Measurements from ENCODE around the gene GDF9. TPM values are rescaled to one million over a fixed set of nuclear protein-coding genes. Genes with fewer than 3 reads are reported as not detected.

Gene GDF9
- total and polyA plus RNA-seq, 2 donors: 0.47 to 2.5 TPM

DNA sequence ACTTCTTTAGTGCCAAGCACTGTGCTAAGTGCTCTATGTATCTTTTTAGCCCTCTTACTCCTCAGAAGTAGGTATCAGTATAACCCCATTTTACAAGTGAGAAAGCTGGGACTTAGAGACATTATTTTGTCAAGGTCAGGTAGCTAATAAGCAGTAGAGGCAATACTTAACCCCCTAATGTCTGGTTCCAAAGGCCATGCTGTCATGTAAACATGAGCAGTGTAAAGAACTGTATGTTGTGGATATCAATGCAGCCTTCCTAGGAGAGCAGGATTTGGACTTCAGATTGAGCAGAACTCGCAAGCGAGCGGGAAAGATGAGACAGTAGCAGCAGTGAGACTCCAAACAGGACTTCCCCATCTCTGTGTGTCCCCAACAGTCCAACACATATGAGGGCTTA, 32.2 kb downstream of the GDF9 start:
- 98% methylated on average over 3 of the region's 3 CpGs for WGBS
- Histone ChIP-seq H3K27ac (ENCODE audit: low read depth in 1 of 2, low read length in 1 of 2) (no peak overlapping the region), H3K36me3 (ENCODE audit: control insufficient read depth in 2 of 2, insufficient read depth in 2 of 2, low read length in 1 of 2) (no peaks in the 10 kb centered on the region), H3K4me3 (ENCODE audit: low read length in 2 of 2) (no peak overlapping the region), H3K4me1 (ENCODE audit: control insufficient read depth in 2 of 2, insufficient read depth in 2 of 2, low read length in 2 of 2) (peaks cover 0 to 11% of the 10 kb centered on the region in 2 donors), H3K9me3 (ENCODE audit: control insufficient read depth in 2 of 2, insufficient read depth in 1 of 2, low read length in 1 of 2) (peaks cover 0 to 4% of the 10 kb centered on the region in 2 donors), H3K27me3 (ENCODE audit: control insufficient read depth in 2 of 2, insufficient read depth in 1 of 2, low read length in 1 of 2) (peaks cover 1 to 31% of the 10 kb centered on the region in 2 donors)
- no peak for DNase-seq (ENCODE audit: low read depth in 6 of 9, low spot score in 9 of 9)

- Histone ChIP-seq H3K36me3 (ENCODE audit: control insufficient read depth in 2 of 2, insufficient read depth in 2 of 2, low read length in 1 of 2) (no peaks in the 10 kb centered on the region), H3K4me1 (ENCODE audit: control insufficient read depth in 2 of 2, insufficient read depth in 2 of 2, low read length in 2 of 2) (peaks cover 0 to 11% of the 10 kb centered on the region in 2 donors), H3K4me3 (ENCODE audit: low read length in 2 of 2) (no peak overlapping the region), H3K27ac (ENCODE audit: low read depth in 1 of 2, low read length in 1 of 2) (no peak overlapping the region), H3K9me3 (ENCODE audit: control insufficient read depth in 2 of 2, insufficient read depth in 1 of 2, low read length in 1 of 2) (peaks cover 0 to 4% of the 10 kb centered on the region in 2 donors), H3K27me3 (ENCODE audit: control insufficient read depth in 2 of 2, insufficient read depth in 1 of 2, low read length in 1 of 2) (peaks cover 16 to 46% of the 10 kb centered on the region in 2 donors)
- WGBS: 98% methylated on average over 5 of the region's 5 CpGs
- DNase-seq (ENCODE audit: low read depth in 6 of 9, low spot score in 9 of 9): no peak
These were observed 33.7 kb downstream of the GDF9 start for GRCh38 chr5:132832612-132833011.

GRCh38 chr5:132831095-132831860, 35.0 kb downstream of the GDF9 start:
- H3K9me3 ChIP-seq (ENCODE audit: control insufficient read depth in 2 of 2, insufficient read depth in 1 of 2, low read length in 1 of 2): peaks cover 0 to 9% of the 10 kb centered on the region in 2 donors
- no peak overlapping the region for H3K27ac ChIP-seq (ENCODE audit: low read depth in 1 of 2, low read length in 1 of 2)
- H3K4me1 ChIP-seq (ENCODE audit: control insufficient read depth in 2 of 2, insufficient read depth in 2 of 2, low read length in 2 of 2): peaks cover 0 to 11% of the 10 kb centered on the region in 2 donors
- H3K36me3 ChIP-seq (ENCODE audit: control insufficient read depth in 2 of 2, insufficient read depth in 2 of 2, low read length in 1 of 2): no peaks in the 10 kb centered on the region
- H3K4me3 ChIP-seq (ENCODE audit: low read length in 2 of 2): no peak overlapping the region
- DNase-seq (ENCODE audit: low read depth in 6 of 9, low spot score in 9 of 9): no peak
- 94% methylated on average over 15 of the region's 15 CpGs for WGBS
- peaks cover 28 to 59% of the 10 kb centered on the region in 2 donors for H3K27me3 ChIP-seq (ENCODE audit: control insufficient read depth in 2 of 2, insufficient read depth in 1 of 2, low read length in 1 of 2)

DNA sequence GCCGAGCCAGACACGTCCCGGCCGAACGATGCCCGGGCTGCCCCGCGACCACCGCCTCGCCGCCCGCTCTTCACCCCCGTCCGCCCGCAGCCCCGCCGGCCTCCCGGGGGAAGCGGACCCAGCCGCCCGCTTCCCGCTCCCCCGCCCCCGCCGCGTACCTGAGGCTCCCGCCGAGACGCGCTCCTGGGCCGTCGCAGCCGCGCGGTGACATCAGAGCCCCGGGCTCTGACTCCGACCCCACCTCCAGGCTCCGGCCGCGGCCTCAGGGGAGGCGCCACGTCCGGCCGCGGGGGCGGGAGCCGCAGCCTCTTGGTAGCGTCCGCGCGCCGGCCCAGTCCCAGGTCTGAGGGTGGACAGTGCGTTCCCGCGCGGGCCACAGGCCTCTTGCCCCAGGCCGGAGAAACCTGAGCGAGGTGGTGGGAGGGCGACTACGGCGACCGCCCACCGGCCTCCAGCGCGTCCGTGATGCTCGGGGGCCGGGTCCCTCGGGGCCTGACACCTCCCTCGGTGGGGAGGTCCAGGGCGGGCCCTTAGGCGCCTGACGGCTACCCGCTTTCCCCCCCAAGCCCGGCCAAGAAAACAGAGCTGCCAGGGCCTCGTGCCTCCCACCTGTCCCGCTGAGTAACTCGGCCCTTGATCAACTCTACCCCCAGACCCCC, 35.7 kb downstream of the GDF9 start, which contains the start of gene SHROOM1:
Gene SHROOM1 (minus strand): TSS at position 212 of the 659 bp plus-strand sequence. CDS start 4,507 bp downstream, outside the sequence.
- peaks cover 0 to 11% of the 10 kb centered on the region in 2 donors for H3K9me3 ChIP-seq (ENCODE audit: control insufficient read depth in 2 of 2, insufficient read depth in 1 of 2, low read length in 1 of 2)
- H3K27ac ChIP-seq (ENCODE audit: low read depth in 1 of 2, low read length in 1 of 2): no peak within 1 kb of the TSS
- peak within 1 kb of the TSS; percentile 34 to 50 for H3K4me3 ChIP-seq (ENCODE audit: low read length in 2 of 2)
- WGBS: 11% methylated on average over 78 of the region's 78 CpGs
- H3K4me1 ChIP-seq (ENCODE audit: control insufficient read depth in 2 of 2, insufficient read depth in 2 of 2, low read length in 2 of 2): peaks cover 2 to 16% of the 10 kb centered on the region in 2 donors
- DNase-seq (ENCODE audit: low read depth in 6 of 9, low spot score in 9 of 9): no peak
- H3K36me3 ChIP-seq (ENCODE audit: control insufficient read depth in 2 of 2, insufficient read depth in 2 of 2, low read length in 1 of 2): no peaks in the 10 kb centered on the region
- H3K27me3 ChIP-seq (ENCODE audit: control insufficient read depth in 2 of 2, insufficient read depth in 1 of 2, low read length in 1 of 2): peaks cover 35 to 66% of the 10 kb centered on the region in 2 donors

DNA sequence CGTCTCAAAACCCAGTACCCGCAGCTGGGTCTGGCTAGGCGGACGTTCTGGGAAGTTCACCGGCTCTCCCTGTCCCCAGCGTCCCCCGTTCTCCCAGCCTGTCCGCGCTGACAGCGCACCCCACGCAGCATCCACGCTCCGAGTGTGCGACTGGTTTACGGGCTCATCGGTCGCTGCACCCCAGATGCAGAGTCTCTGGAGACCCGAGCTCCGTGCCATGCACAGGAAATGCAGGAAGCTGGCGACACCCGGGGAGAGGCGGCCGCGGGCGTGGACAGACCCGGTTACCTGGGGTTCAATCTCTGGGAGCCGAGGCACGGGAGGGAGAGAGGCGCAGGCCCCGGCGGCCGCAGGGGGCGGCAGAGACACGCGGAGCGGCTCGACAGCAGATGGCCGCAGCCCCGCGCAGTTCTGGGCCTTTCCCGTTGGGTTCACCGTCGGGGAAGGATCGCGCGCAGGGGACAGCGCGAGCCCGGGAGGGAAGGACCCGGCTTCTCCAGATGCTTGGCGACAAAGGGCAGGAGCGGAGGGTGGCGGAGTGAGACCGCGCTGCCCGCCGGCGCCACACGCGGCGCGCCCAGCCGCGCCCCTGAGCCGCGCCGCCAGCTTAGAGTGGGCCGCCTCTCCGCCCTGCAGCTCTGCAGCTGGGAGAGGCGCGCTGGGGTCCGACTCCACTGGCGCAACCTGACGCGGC, 36.4 kb downstream of the GDF9 start:
- Histone ChIP-seq H3K4me1 (ENCODE audit: control insufficient read depth in 2 of 2, insufficient read depth in 2 of 2, low read length in 2 of 2) (peaks cover 8 to 20% of the 10 kb centered on the region in 2 donors), H3K36me3 (ENCODE audit: control insufficient read depth in 2 of 2, insufficient read depth in 2 of 2, low read length in 1 of 2) (no peaks in the 10 kb centered on the region), H3K27ac (ENCODE audit: low read depth in 1 of 2, low read length in 1 of 2) (no peak overlapping the region), H3K4me3 (ENCODE audit: low read length in 2 of 2) (peak overlapping the region; percentile 34 to 50), H3K27me3 (ENCODE audit: control insufficient read depth in 2 of 2, insufficient read depth in 1 of 2, low read length in 1 of 2) (peaks cover 42 to 73% of the 10 kb centered on the region in 2 donors), H3K9me3 (ENCODE audit: control insufficient read depth in 2 of 2, insufficient read depth in 1 of 2, low read length in 1 of 2) (peaks cover 0 to 13% of the 10 kb centered on the region in 2 donors)
- 4% methylated on average over 75 of the region's 75 CpGs for WGBS
- DNase-seq (ENCODE audit: low read depth in 6 of 9, low spot score in 9 of 9): peak in 7 of 9 donors; percentile 37 to 79 (median 58)

- Histone ChIP-seq H3K4me1 (ENCODE audit: control insufficient read depth in 2 of 2, insufficient read depth in 2 of 2, low read length in 2 of 2) (peaks cover 8 to 20% of the 10 kb centered on the region in 2 donors), H3K36me3 (ENCODE audit: control insufficient read depth in 2 of 2, insufficient read depth in 2 of 2, low read length in 1 of 2) (no peaks in the 10 kb centered on the region), H3K27me3 (ENCODE audit: control insufficient read depth in 2 of 2, insufficient read depth in 1 of 2, low read length in 1 of 2) (peaks cover 51 to 82% of the 10 kb centered on the region in 2 donors), H3K4me3 (ENCODE audit: low read length in 2 of 2) (no peak overlapping the region), H3K9me3 (ENCODE audit: control insufficient read depth in 2 of 2, insufficient read depth in 1 of 2, low read length in 1 of 2) (peaks cover 0 to 14% of the 10 kb centered on the region in 2 donors), H3K27ac (ENCODE audit: low read depth in 1 of 2, low read length in 1 of 2) (no peak overlapping the region)
- 82% methylated on average over 4 of the region's 4 CpGs for WGBS
- no peak for DNase-seq (ENCODE audit: low read depth in 6 of 9, low spot score in 9 of 9)
These were observed 37.3 kb downstream of the GDF9 start for GRCh38 chr5:132828846-132829494.

DNA sequence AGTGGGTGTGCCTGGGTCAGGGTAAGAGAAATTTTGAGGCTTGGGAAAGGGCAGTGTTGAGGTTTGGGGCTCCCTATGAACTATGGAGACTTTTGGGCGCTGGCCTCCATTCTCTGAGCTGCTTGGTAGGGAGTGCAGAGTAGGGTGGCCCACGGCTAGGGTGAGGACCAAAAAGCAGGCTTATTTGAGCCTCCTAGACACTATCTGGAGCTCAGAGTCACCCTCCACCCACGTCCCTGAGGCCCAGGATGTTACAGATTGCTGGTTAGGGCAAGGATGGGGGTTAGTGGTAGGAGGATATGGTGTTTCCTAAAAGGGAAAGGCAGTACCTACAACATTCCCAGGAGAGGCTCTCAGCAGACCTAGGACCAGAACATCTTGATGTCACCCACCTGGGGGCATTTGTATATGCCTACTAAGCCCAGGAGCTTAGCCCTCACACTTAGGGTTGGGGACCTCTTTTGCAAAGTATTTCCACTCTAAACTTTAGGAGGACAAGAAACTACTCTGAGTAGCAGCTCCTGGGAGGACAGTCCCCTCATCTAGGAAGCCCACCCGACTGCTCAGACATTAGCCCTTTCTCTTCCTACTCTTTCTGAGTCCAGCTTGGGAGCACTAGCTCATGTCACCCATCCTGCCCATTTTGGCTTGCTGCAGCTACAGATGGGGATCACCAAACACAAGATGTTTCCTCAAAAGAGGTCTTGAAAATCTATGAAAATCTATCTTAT, 38.2 kb downstream of the GDF9 start:
- Histone ChIP-seq H3K27me3 (ENCODE audit: control insufficient read depth in 2 of 2, insufficient read depth in 1 of 2, low read length in 1 of 2) (peaks cover 59 to 91% of the 10 kb centered on the region in 2 donors), H3K4me1 (ENCODE audit: control insufficient read depth in 2 of 2, insufficient read depth in 2 of 2, low read length in 2 of 2) (peaks cover 8 to 20% of the 10 kb centered on the region in 2 donors), H3K9me3 (ENCODE audit: control insufficient read depth in 2 of 2, insufficient read depth in 1 of 2, low read length in 1 of 2) (peaks cover 0 to 20% of the 10 kb centered on the region in 2 donors), H3K27ac (ENCODE audit: low read depth in 1 of 2, low read length in 1 of 2) (no peak overlapping the region), H3K4me3 (ENCODE audit: low read length in 2 of 2) (no peak overlapping the region), H3K36me3 (ENCODE audit: control insufficient read depth in 2 of 2, insufficient read depth in 2 of 2, low read length in 1 of 2) (no peaks in the 10 kb centered on the region)
- 92% methylated on average over 4 of the region's 4 CpGs for WGBS
- DNase-seq (ENCODE audit: low read depth in 6 of 9, low spot score in 9 of 9): no peak

DNA sequence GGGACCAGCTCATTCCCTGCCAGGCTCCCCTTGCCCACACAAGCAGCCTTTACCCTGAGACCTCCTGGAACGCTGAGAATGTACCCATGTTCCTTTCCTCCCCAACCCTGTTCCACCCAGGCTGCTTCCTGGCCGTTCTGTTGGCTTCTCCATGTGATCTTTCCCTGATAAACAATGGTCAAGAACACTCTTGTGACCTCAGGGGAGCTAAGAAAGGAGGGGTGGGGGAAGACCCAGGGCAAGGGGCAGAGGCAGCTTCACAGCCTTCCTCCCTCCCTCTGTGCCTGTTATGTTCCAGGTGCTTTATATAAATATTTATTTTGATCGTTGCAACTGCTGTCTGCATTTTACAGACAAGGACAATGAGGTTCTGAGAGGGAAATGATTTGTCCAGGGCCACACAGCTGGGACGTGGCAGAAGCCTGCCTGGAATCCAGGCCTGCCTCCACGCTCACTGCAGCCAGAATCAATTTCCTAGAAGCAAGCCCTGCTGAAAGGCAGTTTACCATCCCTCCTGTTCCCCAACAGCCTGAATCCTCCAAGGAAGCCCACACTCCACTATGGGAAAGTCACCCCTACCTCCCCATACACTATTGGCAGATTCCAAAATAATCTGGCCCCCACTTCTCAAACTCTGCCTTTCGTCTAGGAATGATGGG, 39.7 kb downstream of the GDF9 start:
- H3K4me1 ChIP-seq (ENCODE audit: control insufficient read depth in 2 of 2, insufficient read depth in 2 of 2, low read length in 2 of 2): peaks cover 8 to 22% of the 10 kb centered on the region in 2 donors
- peaks cover 66 to 99% of the 10 kb centered on the region in 2 donors for H3K27me3 ChIP-seq (ENCODE audit: control insufficient read depth in 2 of 2, insufficient read depth in 1 of 2, low read length in 1 of 2)
- H3K4me3 ChIP-seq (ENCODE audit: low read length in 2 of 2): no peak overlapping the region
- WGBS: 89% methylated on average over 6 of the region's 6 CpGs
- peaks cover 0 to 21% of the 10 kb centered on the region in 2 donors for H3K9me3 ChIP-seq (ENCODE audit: control insufficient read depth in 2 of 2, insufficient read depth in 1 of 2, low read length in 1 of 2)
- H3K36me3 ChIP-seq (ENCODE audit: control insufficient read depth in 2 of 2, insufficient read depth in 2 of 2, low read length in 1 of 2): no peaks in the 10 kb centered on the region
- DNase-seq (ENCODE audit: low read depth in 6 of 9, low spot score in 9 of 9): no peak
- no peak overlapping the region for H3K27ac ChIP-seq (ENCODE audit: low read depth in 1 of 2, low read length in 1 of 2)
